ENCODE data around the gene DCHS1.

- TF ChIP-seq CTCF (IDR thresholded peaks at IDR 0.05) (no peak), POLR2A (IDR thresholded peaks at IDR 0.05) (no peak)
Measured at GRCh38 chr11:6653656-6654055, 2.0 kb downstream of the DCHS1 start.
